ENCODE data around the gene HSPB7. TPM values are rescaled to one million over a fixed set of nuclear protein-coding genes. Genes with fewer than 3 reads are reported as not detected.
"Not testable (repeated sequence)": the region's sequence is repeated elsewhere in the genome, so short reads cannot be mapped to it uniquely, and the experiment has no call there.

Gene HSPB7
- polyA plus RNA-seq, 1 donor from 2014 or later: not detected

GRCh38 chr1:16010837-16011236, 7.0 kb downstream of the HSPB7 start:
- Mint-ChIP-seq H3K36me3 (no peaks in the 10 kb centered on the region), H3K4me3 (no peak overlapping the region), H3K4me1 (peaks cover 18 to 20% (median 18%) of the 10 kb centered on the region in 3 donors), H3K27me3 (peaks cover 2% of the 10 kb centered on the region), H3K9me3 (no peaks in the 10 kb centered on the region), H3K27ac (no peak overlapping the region)

- no peak overlapping the region for H3K4me3 Mint-ChIP-seq
- no peaks in the 10 kb centered on the region for H3K9me3 Mint-ChIP-seq
- H3K36me3 Mint-ChIP-seq: no peaks in the 10 kb centered on the region
- H3K27ac Mint-ChIP-seq: peak overlapping the region in 1 of 3 donors; percentile 48
- no peaks in the 10 kb centered on the region for H3K27me3 Mint-ChIP-seq
- H3K4me1 Mint-ChIP-seq: peaks cover 16 to 19% (median 17%) of the 10 kb centered on the region in 3 donors
Observed at GRCh38 chr1:16009678-16010077, 8.2 kb downstream of the HSPB7 start.

GRCh38 chr1:16009030-16009460, 8.8 kb downstream of the HSPB7 start:
- peak overlapping the region in 1 of 3 donors; percentile 48 for H3K27ac Mint-ChIP-seq
- peaks cover 11 to 14% (median 14%) of the 10 kb centered on the region in 3 donors for H3K4me1 Mint-ChIP-seq
- no peaks in the 10 kb centered on the region for H3K27me3 Mint-ChIP-seq
- no peaks in the 10 kb centered on the region for H3K9me3 Mint-ChIP-seq
- no peaks in the 10 kb centered on the region for H3K36me3 Mint-ChIP-seq
- H3K4me3 Mint-ChIP-seq: peak overlapping the region in 1 of 4 donors; percentile 62

GRCh38 chr1:16007671-16008341, 10.0 kb downstream of the HSPB7 start:
- Mint-ChIP-seq H3K27me3 (no peaks in the 10 kb centered on the region), H3K4me3 (no peak overlapping the region), H3K9me3 (no peaks in the 10 kb centered on the region), H3K4me1 (peaks cover 11 to 14% (median 14%) of the 10 kb centered on the region in 3 donors), H3K27ac (no peak overlapping the region), H3K36me3 (no peaks in the 10 kb centered on the region)

- H3K27ac Mint-ChIP-seq: peak overlapping the region in 1 of 3 donors; percentile 76
- no peaks in the 10 kb centered on the region for H3K27me3 Mint-ChIP-seq
- H3K9me3 Mint-ChIP-seq: no peaks in the 10 kb centered on the region
- H3K4me1 Mint-ChIP-seq: peaks cover 10 to 11% (median 10%) of the 10 kb centered on the region in 3 donors
- no peaks in the 10 kb centered on the region for H3K36me3 Mint-ChIP-seq
- peak overlapping the region in 2 of 4 donors; percentile 61 to 63 for H3K4me3 Mint-ChIP-seq
Observed at GRCh38 chr1:16006552-16007485, 11.0 kb downstream of the HSPB7 start.

GRCh38 chr1:16006010-16006409, 11.8 kb downstream of the HSPB7 start:
- H3K9me3 Mint-ChIP-seq: no peaks in the 10 kb centered on the region
- H3K4me1 Mint-ChIP-seq: peaks cover 10 to 11% (median 10%) of the 10 kb centered on the region in 3 donors
- no peaks in the 10 kb centered on the region for H3K27me3 Mint-ChIP-seq
- no peaks in the 10 kb centered on the region for H3K36me3 Mint-ChIP-seq
- H3K4me3 Mint-ChIP-seq: peak overlapping the region in 1 of 4 donors; percentile 63
- H3K27ac Mint-ChIP-seq: peak overlapping the region in 1 of 3 donors; percentile 76

GRCh38 chr1:16005597-16005996, 12.2 kb downstream of the HSPB7 start:
- no peaks in the 10 kb centered on the region for H3K27me3 Mint-ChIP-seq
- no peak overlapping the region for H3K27ac Mint-ChIP-seq
- H3K4me1 Mint-ChIP-seq: peaks cover 10 to 11% (median 10%) of the 10 kb centered on the region in 3 donors
- no peaks in the 10 kb centered on the region for H3K9me3 Mint-ChIP-seq
- peak overlapping the region in 1 of 4 donors; percentile 70 for H3K4me3 Mint-ChIP-seq
- no peaks in the 10 kb centered on the region for H3K36me3 Mint-ChIP-seq

- not testable (repeated sequence) for H3K27ac Mint-ChIP-seq, H3K4me3 Mint-ChIP-seq, H3K9me3 Mint-ChIP-seq, H3K27me3 Mint-ChIP-seq, H3K36me3 Mint-ChIP-seq, H3K4me1 Mint-ChIP-seq
Observed at GRCh38 chr1:16001274-16001673, 16.6 kb downstream of the HSPB7 start.

GRCh38 chr1:15998929-15999328, 18.9 kb downstream of the HSPB7 start:
- Mint-ChIP-seq H3K27ac (no peak overlapping the region), H3K36me3 (peaks cover 2% of the 10 kb centered on the region), H3K4me1 (no peaks in the 10 kb centered on the region), H3K4me3 (no peak overlapping the region), H3K27me3 (no peaks in the 10 kb centered on the region), H3K9me3 (no peaks in the 10 kb centered on the region)

GRCh38 chr1:15997637-15998280, 20.1 kb downstream of the HSPB7 start:
- Mint-ChIP-seq H3K36me3 (peaks cover 2% of the 10 kb centered on the region), H3K9me3 (no peaks in the 10 kb centered on the region), H3K27me3 (no peaks in the 10 kb centered on the region), H3K4me1 (no peaks in the 10 kb centered on the region), H3K27ac (peak overlapping the region in 1 of 3 donors; percentile 52), H3K4me3 (no peak overlapping the region)

- Mint-ChIP-seq H3K27me3 (no peaks in the 10 kb centered on the region), H3K4me1 (no peaks in the 10 kb centered on the region), H3K4me3 (no peak overlapping the region), H3K36me3 (peaks cover 2% of the 10 kb centered on the region), H3K27ac (no peak overlapping the region), H3K9me3 (no peaks in the 10 kb centered on the region)
Observed at GRCh38 chr1:15997076-15997585, 20.7 kb downstream of the HSPB7 start.

GRCh38 chr1:15994590-15995351, 23.1 kb downstream of the HSPB7 start:
- Mint-ChIP-seq H3K4me3 (no peak overlapping the region), H3K27me3 (no peaks in the 10 kb centered on the region), H3K36me3 (peaks cover 2% of the 10 kb centered on the region), H3K27ac (peak overlapping the region in 1 of 3 donors; percentile 87), H3K4me1 (no peaks in the 10 kb centered on the region), H3K9me3 (peaks cover 0 to 1% (median 0%) of the 10 kb centered on the region in 3 donors)

- Mint-ChIP-seq H3K36me3 (peaks cover 2% of the 10 kb centered on the region), H3K4me1 (no peaks in the 10 kb centered on the region), H3K27ac (no peak overlapping the region), H3K4me3 (no peak overlapping the region), H3K27me3 (no peaks in the 10 kb centered on the region), H3K9me3 (peaks cover 0 to 1% (median 0%) of the 10 kb centered on the region in 3 donors)
Observed at GRCh38 chr1:15994081-15994480, 23.8 kb downstream of the HSPB7 start.

GRCh38 chr1:15993666-15994065, 24.2 kb downstream of the HSPB7 start:
- H3K4me1 Mint-ChIP-seq: no peaks in the 10 kb centered on the region
- peaks cover 0 to 1% (median 0%) of the 10 kb centered on the region in 3 donors for H3K9me3 Mint-ChIP-seq
- peaks cover under 1% of the 10 kb centered on the region for H3K36me3 Mint-ChIP-seq
- H3K27me3 Mint-ChIP-seq: no peaks in the 10 kb centered on the region
- no peak overlapping the region for H3K4me3 Mint-ChIP-seq
- no peak overlapping the region for H3K27ac Mint-ChIP-seq

Data from IgD-negative memory B cell (primary cell).